GM18951 (cell line): ENCODE data around the gene PIK3R4.

Source experiments
- POLR2A ChIP-seq: IDR thresholded peaks from 4 replicates; pipeline ENCODE4 v1.6.1; 2011; ENCODE audit warnings: mild to moderate bottlenecking; ENCODE audit not compliant: insufficient read length, insufficient read depth; ENCODE audit errors: extremely low read depth
- in situ Hi-C: fragments of 300-500 bp; cut with MboI; formaldehyde crosslinking; loops from one replicate; pipeline ENCODE4 v1.12.0; 2022; ENCODE audit warnings: low sequenced_read_pairs, mixed read lengths, inconsistent platforms; ENCODE audit not compliant: unreplicated experiment

Gene PIK3R4

DNA sequence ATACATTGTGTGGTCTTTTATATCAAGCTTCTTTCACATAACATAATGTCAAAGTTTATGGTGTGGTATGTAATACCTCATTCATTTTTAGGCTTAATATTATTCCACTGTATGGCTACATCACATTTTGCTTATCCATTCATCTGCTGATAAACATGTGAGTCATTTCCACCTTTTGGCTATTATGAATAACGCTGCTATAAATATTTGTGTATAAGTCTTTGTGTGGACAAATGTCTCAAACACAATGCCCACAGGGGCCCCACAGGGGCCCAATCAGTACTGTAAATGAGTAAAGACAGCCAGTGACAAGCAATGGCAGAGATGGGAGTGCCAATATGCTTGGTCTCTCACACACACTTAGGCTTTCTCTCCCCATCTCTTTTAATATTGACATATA is 54.2 kb downstream of the PIK3R4 start:
- TF ChIP-seq POLR2A = no peak
- in situ Hi-C loops = no loop called here

DNA sequence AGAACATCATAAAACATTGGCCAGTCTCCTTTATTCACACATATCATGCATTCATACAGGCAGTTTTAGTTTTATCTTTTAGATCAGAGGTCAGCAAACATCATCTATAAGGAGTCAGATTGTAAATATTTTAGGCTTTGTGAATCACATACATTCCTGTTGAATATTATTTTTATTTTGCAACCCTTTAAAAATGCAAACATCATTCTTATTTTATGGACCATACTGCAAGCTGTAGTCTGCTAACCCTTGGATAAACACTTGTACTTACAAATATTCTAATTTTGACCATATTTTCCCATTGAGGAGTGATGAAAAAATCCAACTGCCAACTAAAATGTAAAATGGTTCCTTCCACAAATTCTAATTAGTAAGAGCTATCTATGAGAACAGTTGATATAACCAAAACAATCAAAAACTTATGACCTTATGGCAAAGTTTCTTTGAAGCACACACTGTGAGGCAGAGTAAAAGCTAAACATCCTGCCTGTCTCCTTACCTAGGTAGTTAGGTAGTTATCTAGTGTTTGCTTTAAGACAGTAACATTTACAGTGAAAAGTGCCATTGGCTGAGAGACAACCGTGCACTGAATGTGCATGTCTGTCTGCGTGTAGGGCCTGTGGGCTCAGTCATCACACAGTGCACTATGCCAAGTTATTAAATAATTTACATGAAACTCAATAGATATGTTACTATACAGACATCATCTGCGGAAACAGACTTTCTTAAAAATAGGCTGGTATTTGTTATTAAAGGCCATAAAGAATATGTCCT is 57.7 kb downstream of the PIK3R4 start:
- in situ Hi-C loops = no loop called here

DNA sequence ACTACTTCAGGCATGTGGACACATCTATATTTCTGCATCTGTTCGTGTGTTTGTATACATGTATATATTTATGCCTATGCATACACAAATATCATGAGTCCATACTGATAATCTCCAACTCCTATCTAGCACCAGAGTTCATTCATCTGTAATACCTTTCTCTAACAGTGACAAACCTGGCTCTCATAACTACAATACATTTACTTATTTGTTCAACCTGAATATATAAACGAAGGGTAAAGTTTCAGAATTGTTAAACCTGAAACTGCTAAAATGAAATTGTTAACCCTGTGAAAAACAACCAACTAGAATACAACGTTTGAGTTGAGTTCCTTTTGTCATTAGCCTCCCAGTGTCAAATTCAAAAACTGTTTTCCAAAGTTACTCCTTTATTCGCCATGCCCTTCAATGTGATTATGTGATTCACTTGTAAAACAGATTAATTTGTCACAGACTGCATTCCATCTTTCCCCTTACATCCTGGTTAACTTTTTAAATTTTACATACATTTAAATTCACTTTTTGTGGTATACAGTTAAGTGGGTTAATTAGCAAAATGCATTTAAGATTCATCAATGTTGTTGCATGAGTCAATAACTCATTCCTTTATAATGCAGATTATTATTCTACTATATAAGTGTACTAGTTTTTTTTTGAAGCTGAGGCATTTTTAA is 58.5 kb downstream of the PIK3R4 start:
- TF ChIP-seq POLR2A = no peak

More for the DNA sequence above, 57.7 kb downstream of the PIK3R4 start:
- no peak for TF ChIP-seq POLR2A

DNA sequence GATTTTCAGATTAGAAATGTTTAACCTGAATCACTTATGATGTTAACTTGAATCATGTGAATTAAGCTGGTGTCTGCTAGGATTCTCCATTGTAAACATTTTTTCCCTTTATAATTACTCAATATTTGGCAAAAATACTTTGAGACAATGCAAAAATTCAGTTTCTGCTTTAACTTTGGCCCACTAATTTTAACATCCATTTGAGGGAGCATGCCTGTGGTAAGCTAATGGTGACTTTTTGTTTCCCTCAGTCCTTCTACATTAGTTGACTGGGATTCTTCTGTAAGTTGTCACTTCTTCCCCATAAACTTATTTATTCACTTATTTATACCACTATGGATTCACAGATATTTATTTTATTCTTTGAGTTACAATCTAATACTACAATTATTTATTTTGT is 59.3 kb downstream of the PIK3R4 start:
- in situ Hi-C loops = no loop called here

More for the DNA sequence above, 58.5 kb downstream of the PIK3R4 start:
- in situ Hi-C loops = no loop called here

DNA sequence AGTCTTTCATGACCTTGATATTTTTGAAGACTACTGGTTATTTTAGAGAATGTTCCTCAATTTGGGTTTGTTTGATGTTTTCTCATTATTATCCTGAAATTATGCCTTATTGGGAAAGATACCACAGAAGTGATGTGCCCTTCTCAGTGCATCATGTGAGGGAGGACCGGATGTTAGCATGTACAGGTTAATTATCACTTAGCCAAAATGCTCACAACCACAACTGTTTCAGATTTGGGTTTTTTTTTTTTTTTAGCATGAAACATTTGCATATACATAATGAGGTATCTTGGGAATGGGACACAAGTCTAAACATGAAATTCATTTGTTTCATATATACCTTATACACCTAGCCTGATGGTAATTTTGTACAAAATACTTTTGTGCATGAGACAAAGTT is 59.8 kb downstream of the PIK3R4 start:
- in situ Hi-C loops = no loop called here
- TF ChIP-seq POLR2A = no peak

More for the DNA sequence above, 59.3 kb downstream of the PIK3R4 start:
- TF ChIP-seq POLR2A = no peak

DNA sequence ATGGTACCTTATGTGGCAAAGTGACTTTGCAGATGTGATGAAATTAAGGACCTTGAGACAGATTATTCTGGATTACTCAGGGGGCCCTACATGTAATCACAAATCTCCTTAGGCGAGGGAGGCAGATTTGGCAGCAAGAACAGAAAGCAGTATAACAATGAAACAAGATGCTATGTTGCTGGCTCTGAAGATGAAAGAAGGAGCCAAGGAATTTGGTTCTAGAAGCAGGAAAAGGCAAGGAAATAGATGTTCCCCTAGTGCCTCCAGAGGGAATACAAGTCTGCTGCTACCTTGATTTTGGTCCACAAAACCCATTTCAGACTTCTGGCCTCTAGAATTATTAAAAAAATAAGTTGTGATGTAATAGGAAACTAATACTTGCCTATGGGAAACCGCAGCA is 64.5 kb downstream of the PIK3R4 start:
- in situ Hi-C loops = no loop called here
- TF ChIP-seq POLR2A = no peak

DNA sequence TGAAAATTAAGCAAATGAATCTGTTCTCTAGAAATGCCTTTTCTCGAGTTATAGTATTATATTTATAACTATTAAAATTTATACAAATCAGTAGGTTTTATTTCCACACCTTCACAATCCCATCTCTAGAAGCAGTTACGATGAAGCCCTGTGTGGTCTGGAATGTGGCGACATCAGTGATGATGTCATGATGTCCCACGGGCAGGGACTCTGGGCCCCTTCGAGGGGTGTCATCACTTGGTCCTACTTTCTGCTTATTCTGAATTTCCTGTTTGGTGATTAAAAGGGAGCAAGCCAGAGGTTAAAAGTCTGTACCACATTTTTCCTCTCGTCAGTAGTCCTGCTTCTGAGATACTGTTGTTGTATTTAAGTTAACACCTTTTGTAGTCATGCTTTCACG is 67.4 kb downstream of the PIK3R4 start:
- in situ Hi-C loops = no loop called here
- TF ChIP-seq POLR2A = no peak

- TF ChIP-seq POLR2A = no peak
- in situ Hi-C loops = no loop called here
These were observed 69.3 kb downstream of the PIK3R4 start for GRCh38 chr3:130677343-130677742.

GRCh38 chr3:130671545-130672312 is 74.9 kb downstream of the PIK3R4 start:
- in situ Hi-C loops = no loop called here
- TF ChIP-seq POLR2A = no peak

DNA sequence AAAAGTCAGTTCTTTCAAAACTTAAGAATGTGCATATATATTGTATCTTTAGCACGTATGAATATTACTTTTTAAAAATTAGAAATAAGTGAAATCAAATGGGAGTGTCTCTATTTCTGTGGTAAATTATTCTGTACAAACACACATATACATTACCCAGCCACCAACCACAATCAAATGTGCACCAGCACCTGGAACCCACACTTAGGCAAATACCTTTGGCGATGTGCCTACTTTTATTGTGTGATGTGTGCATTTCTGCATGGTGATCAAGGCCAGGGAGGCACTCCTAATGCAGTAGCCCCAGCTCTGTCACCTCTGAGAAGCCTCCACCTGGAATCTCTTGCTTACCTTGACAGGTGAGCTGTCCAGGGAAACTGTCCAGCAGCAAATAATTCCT is 76.9 kb downstream of the PIK3R4 start:
- no peak for TF ChIP-seq POLR2A
- in situ Hi-C loops = no loop called here

GRCh38 chr3:130663092-130663491 is 83.5 kb downstream of the PIK3R4 start:
- in situ Hi-C loops = no loop called here
- TF ChIP-seq POLR2A = no peak

- TF ChIP-seq POLR2A = no peak
- in situ Hi-C loops = no loop called here
These were observed 84.1 kb downstream of the PIK3R4 start for GRCh38 chr3:130662501-130662996.
